ENCODE data around the gene TMEM52B.

The TMEM52B gene

GRCh38 chr12:10171973-10172728 is 6.7 kb upstream of the TMEM52B start, which contains the start of gene OLR1:
Gene OLR1, minus strand, starts transcription at chr12:10172132. Its CDS starts 55 bp downstream, at chr12:10172077.
- DNase-seq (ENCODE audit: low spot score): no peak

GRCh38 chr12:10174986-10175614 is 3.7 kb upstream of the TMEM52B start:
- no peak for TF ChIP-seq CTCF (IDR thresholded peaks at IDR 0.05; ENCODE audit: extremely low read depth, missing control alignments)
- no peak for DNase-seq (ENCODE audit: low spot score)

More at GRCh38 chr12:10171973-10172728, 6.7 kb upstream of the TMEM52B start, which contains the start of gene OLR1:
- no peak for TF ChIP-seq CTCF (IDR thresholded peaks at IDR 0.05; ENCODE audit: extremely low read depth, missing control alignments)

GRCh38 chr12:10175846-10176636 is 2.8 kb upstream of the TMEM52B start:
- no peak for TF ChIP-seq CTCF (IDR thresholded peaks at IDR 0.05; ENCODE audit: extremely low read depth, missing control alignments)
- DNase-seq (ENCODE audit: low spot score): no peak

- DNase-seq (ENCODE audit: low spot score): no peak
- TF ChIP-seq CTCF (IDR thresholded peaks at IDR 0.05; ENCODE audit: extremely low read depth, missing control alignments): no peak
These were observed 947 bp downstream of the TMEM52B start for GRCh38 chr12:10179776-10180181.

- no peak for DNase-seq (ENCODE audit: low spot score)
- no peak for TF ChIP-seq CTCF (IDR thresholded peaks at IDR 0.05; ENCODE audit: extremely low read depth, missing control alignments)
These were observed 3.7 kb downstream of the TMEM52B start for GRCh38 chr12:10182354-10183049.

- TF ChIP-seq CTCF (IDR thresholded peaks at IDR 0.05; ENCODE audit: extremely low read depth, missing control alignments): no peak
- DNase-seq (ENCODE audit: low spot score): no peak
These were observed 5.5 kb downstream of the TMEM52B start for GRCh38 chr12:10184261-10184843.
